Right lobe of liver (tissue), 4 donors: Measurements from ENCODE around the gene PPARA.

Experiments
- POLR2A ChIP-seq: fragments of 450-650 bp; IDR thresholded peaks from one replicate; pipeline ENCODE4 v1.6.1; 2017; ENCODE audit warnings: antibody characterized with exemption, mild to moderate bottlenecking
- TF ChIP-seq, protein P1 (sequence below), 4 donors: fragments of 200-600 bp in 3 of 4; fragments of 450-650 bp in 1 of 4; IDR thresholded peaks; one replicate each; pipeline versions ENCODE4 v1.5.1 to v1.8.0; 2016 to 2022; ENCODE audit warnings: antibody characterized with exemption in 4 of 4, mild to moderate bottlenecking in 2 of 4
- donor health status: DM: no; HTN: no; CAD: no.
- donor health status: DM: no; HTN: no; CAD: no.
- donor health status: DM: no; HTN: yes; CAD: no.

DNA sequence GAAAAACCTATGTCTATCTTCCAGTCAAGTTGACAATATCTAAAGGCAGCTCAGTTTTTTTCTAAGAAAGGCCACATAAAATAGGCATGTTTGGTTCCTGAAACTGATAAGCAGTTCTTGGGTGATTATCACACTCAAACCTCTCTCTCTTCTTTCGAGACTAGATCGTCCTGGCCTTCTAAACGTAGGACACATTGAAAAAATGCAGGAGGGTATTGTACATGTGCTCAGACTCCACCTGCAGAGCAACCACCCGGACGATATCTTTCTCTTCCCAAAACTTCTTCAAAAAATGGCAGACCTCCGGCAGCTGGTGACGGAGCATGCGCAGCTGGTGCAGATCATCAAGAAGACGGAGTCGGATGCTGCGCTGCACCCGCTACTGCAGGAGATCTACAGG, 84.6 kb downstream of the PPARA start:
- TF ChIP-seq, protein P1, sequence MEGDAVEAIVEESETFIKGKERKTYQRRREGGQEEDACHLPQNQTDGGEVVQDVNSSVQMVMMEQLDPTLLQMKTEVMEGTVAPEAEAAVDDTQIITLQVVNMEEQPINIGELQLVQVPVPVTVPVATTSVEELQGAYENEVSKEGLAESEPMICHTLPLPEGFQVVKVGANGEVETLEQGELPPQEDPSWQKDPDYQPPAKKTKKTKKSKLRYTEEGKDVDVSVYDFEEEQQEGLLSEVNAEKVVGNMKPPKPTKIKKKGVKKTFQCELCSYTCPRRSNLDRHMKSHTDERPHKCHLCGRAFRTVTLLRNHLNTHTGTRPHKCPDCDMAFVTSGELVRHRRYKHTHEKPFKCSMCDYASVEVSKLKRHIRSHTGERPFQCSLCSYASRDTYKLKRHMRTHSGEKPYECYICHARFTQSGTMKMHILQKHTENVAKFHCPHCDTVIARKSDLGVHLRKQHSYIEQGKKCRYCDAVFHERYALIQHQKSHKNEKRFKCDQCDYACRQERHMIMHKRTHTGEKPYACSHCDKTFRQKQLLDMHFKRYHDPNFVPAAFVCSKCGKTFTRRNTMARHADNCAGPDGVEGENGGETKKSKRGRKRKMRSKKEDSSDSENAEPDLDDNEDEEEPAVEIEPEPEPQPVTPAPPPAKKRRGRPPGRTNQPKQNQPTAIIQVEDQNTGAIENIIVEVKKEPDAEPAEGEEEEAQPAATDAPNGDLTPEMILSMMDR (IDR thresholded peaks at IDR 0.05) = no peak
- TF ChIP-seq POLR2A = no peak
